ENCODE measurements around the gene GSE1.

DNA sequence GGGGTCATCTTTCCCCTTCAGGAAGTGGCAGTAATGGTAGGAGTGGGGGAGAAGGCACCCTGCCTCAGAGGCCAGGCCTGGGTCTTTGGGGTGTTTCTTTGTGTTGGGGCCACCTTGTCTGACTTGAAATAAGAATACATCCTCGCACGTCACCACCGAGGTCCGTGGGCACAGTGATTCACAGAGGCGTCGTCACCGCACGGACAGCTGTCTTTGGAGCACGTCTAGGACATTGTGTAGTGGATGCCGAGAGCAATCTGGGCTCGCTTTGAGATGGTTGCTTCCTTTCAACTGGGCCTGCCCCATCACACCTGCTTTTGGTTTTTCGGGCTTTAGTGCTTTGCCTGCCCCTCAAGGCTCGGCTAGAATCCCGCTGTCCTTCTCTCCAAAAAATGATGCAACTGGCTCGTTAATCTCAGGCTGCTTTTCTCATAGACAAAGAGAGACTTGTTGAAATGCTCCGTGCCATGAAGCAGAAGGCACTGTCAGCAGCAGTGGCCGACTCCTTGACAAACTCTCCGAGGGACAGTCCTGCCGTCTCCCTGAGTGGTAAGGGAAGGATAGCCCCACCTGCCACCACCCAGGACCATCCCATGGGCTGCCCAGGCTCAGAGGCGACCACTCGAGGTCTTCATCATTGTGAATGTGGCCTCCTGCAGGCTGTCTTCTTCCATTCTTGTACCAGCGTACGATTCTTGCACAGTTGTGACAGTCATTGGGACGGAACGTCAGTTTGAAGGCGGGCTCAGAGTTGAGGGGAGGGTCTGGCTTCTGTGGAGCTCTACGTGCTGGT is 51.7 kb downstream of the GSE1 start:
- TF ChIP-seq, protein P1, sequence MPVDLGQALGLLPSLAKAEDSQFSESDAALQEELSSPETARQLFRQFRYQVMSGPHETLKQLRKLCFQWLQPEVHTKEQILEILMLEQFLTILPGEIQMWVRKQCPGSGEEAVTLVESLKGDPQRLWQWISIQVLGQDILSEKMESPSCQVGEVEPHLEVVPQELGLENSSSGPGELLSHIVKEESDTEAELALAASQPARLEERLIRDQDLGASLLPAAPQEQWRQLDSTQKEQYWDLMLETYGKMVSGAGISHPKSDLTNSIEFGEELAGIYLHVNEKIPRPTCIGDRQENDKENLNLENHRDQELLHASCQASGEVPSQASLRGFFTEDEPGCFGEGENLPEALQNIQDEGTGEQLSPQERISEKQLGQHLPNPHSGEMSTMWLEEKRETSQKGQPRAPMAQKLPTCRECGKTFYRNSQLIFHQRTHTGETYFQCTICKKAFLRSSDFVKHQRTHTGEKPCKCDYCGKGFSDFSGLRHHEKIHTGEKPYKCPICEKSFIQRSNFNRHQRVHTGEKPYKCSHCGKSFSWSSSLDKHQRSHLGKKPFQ (CRISPR knock-in tag; IDR thresholded peaks at IDR 0.05; ENCODE audit: insufficient replicate concordance) = no peak
- TF ChIP-seq ZBTB1 (CRISPR knock-in tag; IDR thresholded peaks at IDR 0.05; ENCODE audit: borderline replicate concordance) = no peak
- TF ChIP-seq CTCF (CRISPR knock-in tag; IDR thresholded peaks at IDR 0.05) = no peak
- TF ChIP-seq ZZZ3 (CRISPR knock-in tag; IDR thresholded peaks at IDR 0.05; ENCODE audit: borderline replicate concordance) = no peak
- no peak for TF ChIP-seq HHEX (CRISPR knock-in tag; IDR thresholded peaks at IDR 0.05)
